HG03558 (cell line): ENCODE data around the gene MAGEA8.
"Not testable (repeated sequence)": the region's sequence is repeated elsewhere in the genome, so short reads cannot be mapped to it uniquely, and the experiment has no call there.

ENCODE experiments used
- ATAC-seq: cut with Tn5 transposase; IDR thresholded peaks from one replicate; pipeline ENCODE4 v1.9.1; 2021; ENCODE audit warnings: moderate number of reproducible peaks; ENCODE audit not compliant: unreplicated experiment; ENCODE audit errors: extremely low read depth

MAGEA8 gene

DNA sequence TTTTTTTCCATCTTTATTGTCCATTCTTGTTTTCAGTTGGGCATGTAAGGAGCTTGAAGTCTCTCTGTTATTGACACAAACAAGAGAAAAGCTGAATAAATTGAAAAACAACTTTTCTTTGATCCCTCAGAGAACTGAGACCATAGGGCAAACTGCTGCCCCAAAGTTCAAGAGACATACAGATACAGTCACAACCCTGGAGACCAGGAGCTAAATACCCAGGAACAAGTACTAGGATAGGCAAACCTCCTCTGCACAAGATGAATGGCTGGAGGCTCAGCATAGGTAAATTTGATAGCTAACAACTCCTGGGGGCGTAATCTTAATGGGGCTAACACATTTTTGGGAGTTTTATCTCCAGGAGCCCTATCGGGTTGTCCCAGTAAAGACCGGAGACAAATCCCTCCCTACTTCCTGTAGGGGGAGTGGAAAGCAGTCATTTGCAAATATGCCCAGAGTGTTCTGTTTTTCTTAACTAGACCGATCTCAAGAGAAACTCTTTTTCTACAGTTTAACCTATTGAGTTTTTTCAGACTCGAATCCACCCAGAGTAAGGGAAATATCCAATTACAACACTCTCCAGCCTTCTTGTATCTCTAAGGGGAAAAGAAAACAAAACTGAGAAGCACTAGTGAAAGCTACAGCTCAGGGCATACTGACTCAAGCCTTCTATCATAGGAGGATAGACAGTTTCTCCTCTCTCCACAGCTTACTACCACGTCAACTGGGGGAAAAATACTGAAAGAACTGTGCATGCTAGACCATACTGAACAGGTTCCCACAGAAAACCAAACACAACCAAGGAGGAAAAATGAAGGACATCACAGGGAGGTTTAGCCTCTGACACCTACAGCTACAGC, 23.1 kb downstream of the MAGEA8 start:
- ATAC-seq, result peak; percentile 46

DNA sequence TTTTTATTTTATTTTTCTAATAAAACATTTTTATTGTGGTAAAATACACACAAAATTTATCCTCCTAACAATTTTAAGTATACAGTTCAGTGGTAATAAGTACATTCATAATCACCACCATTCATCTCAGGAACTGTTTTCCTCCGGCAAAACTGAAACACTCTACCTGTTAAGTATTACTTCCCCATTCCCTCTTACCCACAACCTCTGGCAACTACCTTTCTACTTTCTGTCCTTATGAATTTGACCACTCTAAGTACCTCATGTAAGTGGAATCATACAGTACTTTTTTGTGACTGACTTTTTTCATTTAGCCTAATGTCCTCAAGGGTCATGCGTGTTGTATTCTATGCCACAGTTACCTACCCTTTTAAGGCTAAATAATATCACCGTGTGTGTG, 27.3 kb downstream of the MAGEA8 start:
- peak; percentile 35 for ATAC-seq

DNA sequence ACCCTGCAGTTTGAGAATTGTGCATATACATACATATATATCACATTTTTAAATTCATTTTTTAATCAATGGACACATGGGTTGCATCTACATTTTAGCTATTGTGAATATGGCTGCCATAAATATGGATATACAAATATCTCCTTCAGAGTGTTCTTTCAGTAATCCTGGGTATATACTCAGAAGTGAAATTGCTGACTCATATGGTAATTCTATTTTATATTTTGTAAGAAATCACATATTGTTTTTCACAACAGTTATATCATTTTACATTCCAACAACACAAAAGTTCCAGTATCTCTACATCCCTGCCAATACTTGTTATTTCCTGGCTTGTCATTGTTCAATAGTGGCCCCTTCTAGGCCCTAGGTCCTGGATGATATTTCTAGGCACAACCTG, 27.7 kb downstream of the MAGEA8 start:
- no peak for ATAC-seq

DNA sequence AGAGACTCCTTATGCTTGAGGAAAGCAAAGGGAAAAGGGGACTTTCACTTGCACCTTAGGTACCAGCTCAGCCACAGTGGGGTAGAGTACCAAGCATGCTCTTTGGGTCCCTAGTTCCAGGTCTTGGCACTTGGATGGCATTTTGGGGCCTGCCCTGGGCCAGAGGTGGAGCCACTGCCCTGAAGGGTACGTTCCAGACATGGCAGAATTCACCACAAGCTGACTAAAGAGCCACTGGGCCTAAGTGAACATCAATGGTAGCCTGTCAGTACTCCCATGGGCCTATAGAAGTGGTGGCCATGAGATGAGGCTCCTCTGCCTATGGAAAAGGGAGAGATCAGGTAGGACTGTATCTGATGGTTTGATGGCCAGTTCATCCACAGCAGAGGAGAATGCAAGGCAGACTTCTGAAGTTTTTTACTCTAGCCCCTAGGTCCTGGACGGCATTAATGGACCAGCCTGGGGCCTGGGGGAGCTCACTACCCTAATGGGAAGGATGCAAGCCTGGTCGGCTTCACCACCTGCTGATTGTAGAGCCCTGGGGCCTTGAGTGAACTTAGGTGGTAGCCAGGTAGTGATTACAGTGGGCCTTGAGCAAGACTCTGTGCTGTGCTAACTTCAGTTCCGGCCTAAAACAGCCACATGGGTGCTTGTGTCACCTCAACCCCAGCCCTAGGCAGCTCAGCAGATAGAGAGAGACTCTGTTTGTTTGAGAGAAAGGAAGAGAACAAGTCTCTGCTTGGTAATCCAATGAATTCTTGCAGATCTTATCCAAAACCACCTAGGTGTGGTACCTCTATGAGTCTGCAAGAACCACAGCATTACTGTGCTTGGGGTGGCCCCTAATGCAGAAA, 28.6 kb downstream of the MAGEA8 start:
- no peak for ATAC-seq

DNA sequence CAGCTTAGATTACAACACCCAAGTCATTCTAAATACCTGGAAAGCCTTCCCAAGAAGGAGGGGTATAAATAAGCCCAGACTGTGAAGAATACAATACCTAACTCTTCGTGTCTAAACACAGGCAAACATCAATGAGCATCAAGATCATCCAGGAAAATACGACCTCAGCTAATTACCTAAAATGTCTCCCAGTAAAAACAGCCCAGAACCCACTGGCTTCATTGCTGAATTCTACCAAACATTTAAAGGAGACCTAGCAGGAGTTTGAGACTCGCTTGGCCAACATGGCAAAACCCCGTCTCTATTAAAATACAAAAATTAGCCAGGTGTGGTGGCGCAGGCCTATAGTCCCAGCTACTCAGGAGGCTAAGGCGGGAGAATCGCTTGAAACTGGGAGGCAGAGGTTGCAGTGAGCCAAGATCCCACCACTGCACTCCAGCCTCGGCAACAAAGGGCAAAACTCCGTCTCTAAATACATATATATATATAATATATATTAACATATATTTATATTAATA, 29.3 kb downstream of the MAGEA8 start:
- no peak for ATAC-seq

DNA sequence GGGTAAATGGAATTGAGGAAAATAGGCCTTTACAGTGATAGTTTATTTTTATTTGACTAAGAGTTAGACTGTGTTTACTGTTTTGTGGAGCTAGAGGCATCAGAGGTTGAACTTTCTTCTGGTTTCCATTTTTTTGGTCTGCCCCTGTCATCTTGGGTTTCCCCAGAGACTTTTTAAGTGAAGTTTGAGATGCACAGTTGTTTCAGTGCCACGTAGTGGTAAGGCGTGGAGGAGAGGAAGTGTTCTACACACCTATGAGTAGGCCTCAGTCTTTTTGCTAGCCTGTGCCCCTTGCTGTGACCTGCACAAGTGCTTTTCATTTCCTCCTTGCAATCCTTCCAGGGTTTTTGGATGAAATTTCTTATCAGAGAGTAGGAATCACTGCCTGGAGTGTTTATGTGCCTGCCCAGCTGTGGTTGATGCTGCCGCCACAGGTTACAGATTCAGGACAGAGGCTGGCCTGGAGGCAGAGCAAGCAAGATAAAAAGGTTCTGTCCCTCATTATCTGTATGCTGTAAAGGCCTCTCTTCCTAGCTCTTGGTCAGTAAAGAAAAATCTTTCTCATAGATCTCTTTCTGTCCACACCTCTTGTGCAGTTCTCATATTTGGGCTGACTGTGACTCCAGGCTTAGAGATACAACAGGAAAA, 35.9 kb downstream of the MAGEA8 start:
- ATAC-seq, result peak; percentile 58

DNA sequence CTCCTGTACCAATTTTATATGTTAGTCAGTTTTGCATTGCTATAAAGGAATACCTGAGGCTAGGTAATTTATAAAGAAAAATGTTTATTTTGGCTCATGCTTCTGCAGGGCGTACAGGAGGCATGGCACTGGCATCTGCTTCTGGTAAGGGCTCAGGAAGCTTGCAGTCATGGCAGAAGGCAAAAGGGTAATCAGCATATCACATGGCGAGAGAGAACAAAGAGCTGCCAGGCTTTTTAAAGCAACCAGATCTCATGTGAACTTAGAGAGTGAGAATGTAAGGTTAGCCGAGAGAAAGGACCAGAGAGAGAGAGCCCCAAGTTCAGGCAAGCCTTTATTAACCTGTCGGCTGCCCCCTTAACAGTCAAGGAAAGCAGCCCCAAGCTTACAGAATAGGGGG, 42.9 kb downstream of the MAGEA8 start:
- not testable (repeated sequence) for ATAC-seq

DNA sequence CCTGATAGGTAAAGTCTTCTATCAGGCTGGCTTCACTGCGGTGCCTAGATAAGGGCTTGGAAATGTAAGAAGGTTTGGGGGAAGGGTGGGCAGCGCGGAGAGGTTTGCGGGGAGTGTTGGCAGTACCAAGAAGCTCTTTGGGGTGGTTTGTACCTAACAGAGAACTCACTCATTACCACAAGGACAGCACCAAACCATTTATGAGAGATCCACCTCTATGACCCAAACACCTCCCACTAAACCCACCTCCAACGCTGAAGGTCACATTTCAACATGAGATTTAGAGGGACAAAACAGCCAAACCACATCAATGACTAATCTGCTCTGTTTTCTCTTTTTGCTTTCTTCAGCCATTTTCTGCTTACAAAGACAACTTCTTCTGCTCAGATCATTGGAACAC, 43.5 kb downstream of the MAGEA8 start:
- not testable (repeated sequence) for ATAC-seq

DNA sequence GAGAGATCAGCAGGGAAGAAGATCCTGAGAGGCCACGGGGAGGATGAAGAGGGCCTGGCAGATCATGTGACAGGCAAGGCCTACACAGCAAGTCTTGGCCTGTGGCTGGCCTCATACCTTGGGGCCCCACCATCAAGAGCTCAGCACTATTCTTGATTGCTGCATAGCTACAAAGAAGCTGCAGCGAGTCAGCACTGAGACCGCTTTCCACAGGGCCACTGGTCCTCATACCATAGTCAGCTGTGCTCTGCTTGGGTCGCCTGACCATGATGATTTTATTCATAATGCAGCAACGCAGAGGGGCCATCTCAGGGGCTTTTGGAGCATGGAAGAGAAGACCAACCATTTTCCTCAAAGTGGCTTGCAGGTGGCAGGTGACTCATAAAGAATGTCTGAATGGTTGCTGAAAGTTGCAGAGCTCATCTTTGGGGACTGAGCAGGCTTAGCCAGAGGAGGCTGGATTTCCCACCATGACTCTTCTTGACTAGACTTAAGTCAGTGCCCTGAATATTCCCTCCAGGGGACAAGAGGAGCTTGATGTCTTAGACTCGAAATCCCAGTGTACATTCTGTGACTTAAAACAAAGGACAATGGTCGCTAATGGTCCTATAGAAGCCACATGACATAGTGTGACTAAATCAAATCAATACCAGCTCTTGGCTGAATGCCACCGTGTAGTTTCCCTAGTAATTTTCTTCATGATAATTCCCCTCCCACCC, 46.4 kb downstream of the MAGEA8 start:
- ATAC-seq, result not testable (repeated sequence)

DNA sequence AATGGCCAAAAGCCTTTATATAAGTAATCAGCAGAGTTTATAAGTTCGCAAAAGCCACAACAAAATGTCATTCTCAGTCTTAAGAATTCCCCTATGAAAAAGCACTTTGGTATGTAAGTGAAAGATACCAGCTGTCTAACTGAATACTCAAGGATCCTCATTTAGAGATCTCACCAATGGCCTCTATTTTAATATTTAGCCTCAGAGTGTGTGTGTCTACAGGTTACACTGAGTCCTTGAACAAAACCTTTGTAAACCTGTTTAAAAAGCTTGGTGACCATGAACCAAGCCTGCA, 46.9 kb downstream of the MAGEA8 start:
- ATAC-seq, result not testable (repeated sequence)

DNA sequence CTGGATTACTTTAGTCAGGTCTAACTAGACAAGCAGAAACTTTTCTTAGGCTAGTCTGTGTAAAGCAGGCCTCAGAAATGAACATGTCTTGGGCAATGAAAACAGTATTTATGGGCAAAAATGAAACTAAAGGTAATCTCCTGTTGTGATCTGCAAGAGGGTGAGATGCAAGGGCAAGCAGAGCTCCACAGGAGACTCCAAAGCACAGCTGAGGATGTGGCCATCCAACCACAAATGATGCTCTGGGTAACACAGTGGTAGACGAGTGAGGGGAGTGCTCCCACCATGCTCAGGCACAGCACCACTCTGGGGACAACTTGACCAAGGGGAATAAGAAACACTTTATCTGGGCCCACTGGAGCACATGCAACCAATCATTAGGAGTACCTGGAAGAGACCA, 47.7 kb downstream of the MAGEA8 start:
- ATAC-seq, result not testable (repeated sequence)

DNA sequence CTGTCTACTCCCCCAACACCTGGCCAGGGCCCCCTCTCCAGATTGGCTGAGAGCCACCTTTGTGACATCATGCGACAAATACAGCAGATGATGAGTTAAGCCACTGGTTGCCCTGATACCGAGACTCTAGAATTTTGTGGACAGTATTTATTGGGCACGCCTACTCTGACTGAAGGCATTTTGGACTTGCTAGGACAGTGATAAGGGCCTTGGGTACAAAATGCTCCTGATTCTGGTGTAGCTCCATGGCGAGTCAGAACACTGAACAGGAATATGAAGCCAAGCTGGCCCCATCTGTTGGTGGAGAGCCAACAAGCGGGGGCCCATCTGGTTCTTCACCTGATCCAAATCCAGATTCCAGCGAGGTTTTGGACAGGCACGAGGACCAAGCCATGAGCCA, 48.4 kb downstream of the MAGEA8 start, which contains the start of gene HSFX4:
HSFX4 (plus strand) TSS at position 174 of the 400 bp plus-strand sequence; CDS start at position 246, 72 bp downstream.
- ATAC-seq, result not testable (repeated sequence)

DNA sequence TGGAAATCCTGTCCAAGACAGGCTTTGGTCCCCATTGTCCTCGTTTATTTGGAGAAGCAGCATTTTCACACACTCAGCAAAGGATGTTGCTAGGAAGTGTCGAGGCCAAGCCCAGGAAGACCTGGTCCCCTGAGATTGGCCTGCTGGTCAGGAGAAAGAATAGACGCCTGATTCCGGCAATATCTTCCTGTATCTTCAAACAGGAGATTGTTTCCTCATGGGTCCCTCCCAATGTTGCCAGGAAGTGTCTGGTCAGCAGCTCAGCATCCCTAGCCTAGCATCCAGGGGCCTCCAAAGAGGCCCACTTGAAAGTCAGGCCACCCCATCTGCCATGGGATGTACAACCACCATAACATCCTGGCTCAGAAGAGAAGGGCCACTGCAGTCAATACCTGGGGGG, 50.4 kb downstream of the MAGEA8 start:
- not testable (repeated sequence) for ATAC-seq

DNA sequence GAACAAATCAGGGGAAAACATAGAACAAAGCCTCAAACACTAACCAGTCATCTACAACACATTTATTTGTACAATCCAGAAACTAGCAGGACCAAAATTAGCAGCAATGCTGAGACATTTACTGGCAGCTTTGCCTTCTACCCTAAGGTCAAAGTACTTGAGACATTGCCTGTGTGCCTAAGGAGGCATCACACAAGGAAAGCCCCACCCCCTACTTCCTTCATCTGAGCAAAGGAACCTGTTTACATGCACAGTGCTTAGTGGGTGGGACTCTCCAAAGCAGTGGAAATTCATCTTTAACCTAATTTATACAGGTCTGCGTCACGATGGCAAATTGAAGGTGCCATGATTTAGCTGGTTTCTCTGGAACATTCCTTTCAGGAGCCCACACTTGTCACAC, 51.2 kb downstream of the MAGEA8 start:
- not testable (repeated sequence) for ATAC-seq

DNA sequence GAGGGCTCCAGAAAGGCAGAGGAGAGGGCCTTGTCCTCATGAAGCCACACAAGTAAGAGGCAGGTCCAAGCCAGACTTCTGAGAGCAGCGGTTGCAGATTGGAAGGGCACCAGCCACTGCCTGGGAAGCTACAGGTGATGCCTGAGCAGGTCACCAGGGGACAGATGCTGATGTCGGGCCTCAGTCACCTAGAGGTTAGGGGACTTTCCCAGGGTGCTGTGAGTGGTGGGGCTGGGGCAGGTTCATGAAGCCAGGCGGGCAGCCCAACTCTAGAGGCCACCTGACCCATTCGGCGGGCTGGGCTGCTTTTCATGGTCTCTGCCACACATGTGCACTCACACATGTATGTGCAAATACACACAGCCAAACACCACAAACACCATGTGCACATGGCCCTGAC, 52.0 kb downstream of the MAGEA8 start:
- not testable (repeated sequence) for ATAC-seq

DNA sequence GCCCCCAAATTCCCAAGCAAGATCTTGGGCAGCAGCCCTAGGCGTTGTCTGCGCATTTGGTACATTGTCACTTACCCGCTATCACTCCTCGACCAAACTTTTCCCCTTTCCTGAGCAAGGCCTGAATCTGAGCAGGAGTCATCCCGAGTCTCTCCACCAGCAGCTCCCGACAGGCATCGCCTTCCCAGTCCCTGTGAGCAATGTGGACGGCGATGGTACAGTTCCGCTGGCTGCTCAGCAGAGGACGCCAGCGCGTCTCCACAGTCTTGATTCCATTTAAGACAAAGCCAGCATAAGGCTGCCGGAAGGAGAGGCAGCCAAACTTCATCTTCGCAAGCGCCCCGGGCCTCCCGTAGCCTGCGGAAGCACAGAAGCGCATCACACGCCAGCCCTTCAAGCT, 52.6 kb downstream of the MAGEA8 start:
- ATAC-seq, result not testable (repeated sequence)
